HG02938 (cell line): ENCODE data around the gene MAJIN.

Experiments used
- ATAC-seq: cut with Tn5 transposase; IDR thresholded peaks from one replicate; pipeline ENCODE4 v1.9.1; 2021; ENCODE audit warnings: mild to moderate bottlenecking, moderate library complexity; ENCODE audit not compliant: unreplicated experiment

Gene MAJIN

DNA sequence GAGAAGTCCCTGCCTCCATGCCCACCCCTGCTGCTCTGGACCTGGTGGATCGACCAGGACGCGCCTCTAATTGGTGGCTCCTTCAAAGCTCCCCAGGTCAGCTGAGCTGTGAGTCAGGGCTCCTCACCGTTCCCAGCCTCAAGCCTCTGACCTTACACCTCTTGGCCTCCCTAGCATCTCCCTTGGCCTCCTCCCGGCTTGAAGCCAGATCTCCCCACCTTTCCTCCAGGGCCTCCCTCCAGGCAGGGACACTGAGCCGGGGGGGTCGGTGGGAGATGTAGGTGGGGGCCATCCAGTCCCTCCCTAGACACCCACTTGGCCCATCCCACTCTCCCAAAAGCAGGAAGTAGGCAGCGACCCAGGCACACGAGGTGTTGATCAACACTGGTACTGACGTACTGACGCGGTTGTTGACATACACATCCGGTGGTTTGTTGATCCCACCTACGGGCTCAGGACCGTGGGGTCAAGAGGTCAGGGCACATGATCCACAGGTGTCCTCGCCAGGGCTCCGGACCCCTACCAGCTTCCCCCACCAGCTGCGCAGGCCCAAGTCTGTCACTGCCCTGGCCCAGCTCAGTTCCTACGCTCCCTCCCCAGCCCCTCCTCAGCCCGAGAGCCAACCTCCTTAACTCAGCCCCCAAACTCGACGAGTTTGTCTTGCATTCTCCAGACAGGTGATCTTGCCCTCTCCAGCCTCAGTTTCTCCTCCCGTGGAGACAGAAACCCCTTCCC is 55.7 kb downstream of the MAJIN start:
- ATAC-seq, result no peak

- ATAC-seq, result no peak
Observed at GRCh38 chr11:64915376-64915887, 56.5 kb downstream of the MAJIN start.

DNA sequence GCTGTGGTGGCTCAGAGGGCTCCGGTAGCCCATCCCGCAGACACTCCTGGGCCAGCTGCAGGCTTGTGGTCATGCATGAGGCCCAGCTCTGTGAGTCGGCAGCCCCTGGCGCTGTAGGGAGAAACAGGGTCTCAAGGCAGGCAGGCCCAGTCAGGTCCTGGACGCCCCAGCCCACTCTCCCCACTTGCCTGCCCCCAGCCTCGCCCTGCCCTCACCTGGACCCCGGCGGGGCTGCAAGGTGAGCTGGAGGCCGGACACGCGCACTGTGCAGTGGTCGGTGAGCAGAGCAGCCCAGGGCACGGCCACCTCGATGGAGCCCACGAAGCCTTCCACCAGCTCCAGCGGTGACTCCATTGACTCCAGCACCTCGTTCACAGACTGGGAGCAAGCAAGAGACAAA is 57.8 kb downstream of the MAJIN start:
- no peak for ATAC-seq

- no peak for ATAC-seq
Observed at GRCh38 chr11:64913171-64913727, 58.7 kb downstream of the MAJIN start.

DNA sequence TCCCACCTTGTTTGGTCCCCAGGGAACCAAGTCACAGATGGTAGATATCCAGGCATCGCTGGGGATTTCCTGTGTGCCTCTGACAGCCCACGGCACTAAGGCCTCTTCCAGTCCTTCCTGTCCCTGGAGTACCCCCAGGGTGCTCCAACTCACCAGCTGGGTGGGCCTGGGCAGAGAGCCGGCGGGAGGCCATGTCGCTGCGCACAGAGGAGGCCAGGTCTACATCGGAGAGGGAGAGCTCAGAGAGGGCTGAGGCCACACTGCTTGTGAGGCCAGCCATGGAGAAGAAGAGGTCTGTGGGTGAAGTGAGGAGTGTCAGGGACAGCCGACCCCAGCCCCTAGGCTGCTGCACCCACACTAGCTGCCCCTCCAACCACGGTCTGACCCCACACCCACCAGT is 60.2 kb downstream of the MAJIN start:
- ATAC-seq, result no peak

- ATAC-seq, result no peak
Observed at GRCh38 chr11:64911142-64911541, 60.8 kb downstream of the MAJIN start.

GRCh38 chr11:64910451-64911093 is 61.3 kb downstream of the MAJIN start:
- no peak for ATAC-seq

GRCh38 chr11:64909653-64910343 is 62.1 kb downstream of the MAJIN start:
- ATAC-seq, result no peak

GRCh38 chr11:64908766-64909165 is 63.1 kb downstream of the MAJIN start:
- no peak for ATAC-seq

DNA sequence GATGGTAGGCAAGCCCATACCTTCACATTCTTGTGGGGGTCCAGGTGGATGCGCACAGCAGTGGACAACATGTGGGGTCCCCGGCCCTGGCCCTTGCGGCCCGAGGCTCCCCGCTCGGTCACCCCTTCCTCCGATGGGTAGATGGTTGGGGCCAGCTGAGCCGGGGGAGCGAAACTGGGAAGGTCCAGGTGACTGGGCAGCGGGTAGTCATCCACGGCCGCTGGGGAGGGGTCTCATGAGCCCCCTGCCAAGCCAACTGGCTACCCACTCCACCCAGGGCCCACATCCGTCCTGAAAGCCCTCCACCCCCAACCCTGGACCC is 65.6 kb downstream of the MAJIN start:
- ATAC-seq, result no peak

- ATAC-seq, result no peak
Observed at GRCh38 chr11:64905516-64906313, 66.2 kb downstream of the MAJIN start.

DNA sequence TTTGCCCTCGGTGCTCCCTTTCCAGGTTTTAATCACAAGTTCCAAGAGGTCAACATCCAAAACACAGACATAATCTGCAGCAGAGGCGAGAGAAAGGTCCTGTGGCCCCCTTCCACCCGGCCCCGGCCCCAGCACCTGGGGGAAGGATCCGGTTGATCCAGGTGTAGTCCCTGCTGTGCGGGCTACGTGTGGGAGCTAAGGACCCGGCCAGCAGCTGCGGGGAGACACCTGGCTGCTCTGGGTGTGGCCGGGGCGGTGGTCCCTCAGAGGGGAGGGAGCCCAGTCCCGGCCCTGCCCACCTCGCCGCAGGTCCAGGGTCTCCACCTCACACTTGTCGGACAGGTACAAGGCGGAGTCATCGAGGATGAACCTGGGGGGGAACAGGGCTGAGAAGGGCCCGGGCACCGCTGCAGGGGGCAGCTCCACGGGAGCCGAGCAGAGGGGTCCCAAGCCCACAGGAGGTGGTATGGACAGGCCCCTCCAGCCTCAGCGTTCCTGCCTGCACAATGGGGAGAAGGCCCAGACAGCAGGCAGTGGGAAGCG is 68.5 kb downstream of the MAJIN start:
- no peak for ATAC-seq

DNA sequence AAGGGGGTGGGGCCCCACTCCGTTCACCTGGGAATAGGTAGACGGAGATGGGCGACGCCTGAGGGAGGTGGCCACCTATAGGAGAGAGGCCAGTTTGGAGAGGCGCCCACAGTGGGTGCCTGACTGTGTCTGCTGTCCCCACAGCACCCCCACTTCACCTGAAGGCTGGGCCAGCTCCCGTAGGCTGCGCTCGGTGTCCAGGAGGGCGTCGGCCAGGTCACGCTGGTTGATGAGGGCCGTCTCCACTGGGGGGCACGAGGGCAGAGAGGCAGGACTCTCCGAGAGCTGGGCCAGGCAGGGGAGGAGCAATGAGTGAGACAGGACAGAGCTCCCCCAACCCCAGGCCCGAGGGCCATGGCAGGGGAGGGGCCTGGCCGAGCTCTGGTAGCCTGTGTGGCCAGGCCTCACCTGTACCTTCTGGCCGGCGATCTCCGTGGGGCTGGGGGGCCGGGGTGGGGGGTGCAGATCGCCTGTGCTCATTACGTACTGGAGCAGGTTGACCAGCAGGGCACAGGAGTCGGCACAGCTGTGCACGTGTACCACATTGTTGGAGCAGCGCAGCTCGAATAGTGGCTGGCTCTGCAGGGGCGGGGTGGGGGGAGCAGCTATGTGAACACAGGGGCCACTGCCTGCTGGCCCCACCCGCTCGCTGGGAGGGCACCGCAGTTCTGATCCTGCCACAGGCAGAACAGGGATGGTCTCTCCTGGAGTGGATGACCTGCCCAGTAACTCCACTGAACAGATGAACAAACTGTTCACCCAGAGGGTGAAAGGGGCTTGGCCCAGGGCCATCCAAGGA is 69.6 kb downstream of the MAJIN start:
- ATAC-seq, result no peak

DNA sequence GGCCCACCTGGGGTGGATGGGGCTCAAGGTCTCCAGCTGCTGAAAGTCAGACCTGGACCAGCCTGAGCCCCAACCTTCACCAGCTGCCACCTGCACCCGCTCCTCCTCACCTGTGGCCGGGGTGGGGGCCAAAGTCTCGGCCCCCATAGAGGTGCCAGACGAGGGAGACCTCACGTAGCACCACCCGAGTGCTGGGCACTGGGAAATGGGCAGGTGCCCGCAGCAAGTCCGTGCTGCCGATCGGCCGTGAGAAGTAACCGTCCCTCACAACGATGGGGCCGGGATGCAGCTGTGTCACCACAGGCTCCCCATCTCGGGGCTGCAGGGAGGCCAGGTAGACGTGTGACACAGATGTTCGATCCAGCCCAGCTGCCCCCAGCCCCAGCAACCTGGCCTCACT is 71.1 kb downstream of the MAJIN start:
- ATAC-seq, result no peak

GRCh38 chr11:64900263-64900678 is 71.6 kb downstream of the MAJIN start:
- ATAC-seq, result no peak

GRCh38 chr11:64898541-64898940 is 73.4 kb downstream of the MAJIN start:
- ATAC-seq, result no peak

DNA sequence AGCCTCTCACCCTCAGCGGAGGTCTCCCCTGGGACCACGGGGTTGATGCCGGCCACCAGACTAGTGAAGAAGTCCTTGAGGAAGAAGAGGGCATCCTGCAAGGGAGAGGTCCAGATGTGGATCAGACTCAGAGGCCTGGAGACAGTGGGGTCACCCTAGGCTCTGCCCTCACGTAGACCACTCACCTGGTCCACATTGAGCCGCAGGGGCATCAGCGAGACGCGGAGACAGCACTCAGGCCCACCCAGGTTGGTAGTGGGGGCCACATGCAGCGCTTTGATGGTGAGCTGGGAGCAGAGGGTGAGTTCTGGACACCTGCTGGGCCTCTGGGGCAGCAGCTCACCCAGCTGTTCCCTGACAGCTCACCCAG is 73.8 kb downstream of the MAJIN start:
- no peak for ATAC-seq

GRCh38 chr11:64897381-64898075 is 74.4 kb downstream of the MAJIN start:
- ATAC-seq, result no peak

- no peak for ATAC-seq
Observed at GRCh38 chr11:64896448-64897022, 75.4 kb downstream of the MAJIN start.
